ENCODE results near the gene ARSA.

Gene ARSA

DNA sequence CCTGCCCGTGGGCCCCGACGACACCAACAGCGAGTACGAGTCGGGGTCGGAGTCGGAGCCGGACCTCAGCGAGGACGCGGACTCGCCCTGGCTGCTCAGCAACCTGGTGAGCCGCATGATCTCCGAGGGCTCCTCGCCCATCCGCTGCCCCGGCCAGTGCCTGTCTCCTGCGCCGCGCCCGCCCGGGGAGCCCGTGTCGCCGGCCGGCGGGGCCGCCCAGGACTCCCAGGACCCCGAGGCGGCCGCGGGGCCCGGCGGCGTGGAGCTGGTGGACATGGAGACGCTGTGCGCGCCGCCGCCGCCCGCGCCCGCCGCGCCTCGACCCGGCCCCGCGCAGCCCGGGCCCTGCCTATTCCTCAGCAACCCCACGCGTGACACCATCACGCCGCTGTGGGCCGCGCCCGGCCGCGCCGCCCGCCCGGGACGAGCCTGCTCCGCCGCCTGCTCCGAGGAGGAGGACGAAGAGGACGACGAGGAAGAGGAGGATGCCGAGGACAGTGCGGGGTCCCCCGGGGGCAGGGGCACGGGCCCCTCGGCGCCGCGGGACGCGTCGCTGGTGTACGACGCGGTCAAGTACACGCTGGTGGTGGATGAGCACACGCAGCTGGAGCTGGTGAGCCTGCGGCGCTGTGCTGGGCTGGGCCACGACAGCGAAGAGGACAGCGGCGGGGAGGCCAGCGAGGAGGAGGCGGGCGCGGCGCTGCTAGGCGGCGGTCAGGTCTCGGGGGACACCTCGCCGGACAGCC is 23.5 kb downstream of the ARSA start:
- no peak for DNase-seq (ENCODE audit: low read depth)

DNA sequence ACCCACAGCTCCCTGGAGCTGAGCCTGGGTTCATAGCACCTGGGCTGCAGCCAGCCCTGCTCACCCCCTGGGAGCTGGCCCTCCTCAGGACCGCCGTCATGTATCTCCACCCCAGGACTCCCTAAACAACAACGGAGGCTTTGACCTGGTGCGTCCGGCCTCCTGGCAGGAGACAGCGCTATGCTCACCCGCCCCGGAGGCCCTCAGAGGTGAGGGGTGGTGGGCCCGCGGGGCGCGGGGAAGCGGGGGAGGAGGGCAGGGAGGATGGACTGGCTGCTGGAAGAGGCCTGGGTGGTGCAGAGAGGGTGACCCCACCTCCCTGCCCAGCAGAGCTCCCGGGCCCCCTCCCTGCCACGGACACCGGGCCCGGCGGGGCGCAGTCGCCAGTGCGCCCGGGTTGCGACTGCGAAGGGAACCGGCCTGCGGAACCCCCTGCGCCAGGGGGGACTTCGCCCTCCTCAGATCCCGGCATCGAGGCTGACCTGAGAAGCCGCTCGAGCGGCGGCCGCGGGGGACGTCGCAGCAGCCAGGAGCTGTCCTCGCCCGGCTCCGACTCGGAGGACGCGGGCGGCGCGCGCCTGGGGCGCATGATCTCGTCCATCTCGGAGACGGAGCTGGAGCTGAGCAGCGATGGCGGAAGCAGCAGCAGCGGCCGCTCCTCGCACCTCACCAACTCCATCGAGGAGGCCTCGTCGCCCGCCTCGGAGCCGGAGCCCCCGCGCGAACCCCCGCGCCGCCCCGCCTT is 24.3 kb downstream of the ARSA start:
- no peak for DNase-seq (ENCODE audit: low read depth)

GRCh38 chr22:50602338-50602700 is 25.6 kb downstream of the ARSA start:
- no peak for DNase-seq (ENCODE audit: low read depth)

DNA sequence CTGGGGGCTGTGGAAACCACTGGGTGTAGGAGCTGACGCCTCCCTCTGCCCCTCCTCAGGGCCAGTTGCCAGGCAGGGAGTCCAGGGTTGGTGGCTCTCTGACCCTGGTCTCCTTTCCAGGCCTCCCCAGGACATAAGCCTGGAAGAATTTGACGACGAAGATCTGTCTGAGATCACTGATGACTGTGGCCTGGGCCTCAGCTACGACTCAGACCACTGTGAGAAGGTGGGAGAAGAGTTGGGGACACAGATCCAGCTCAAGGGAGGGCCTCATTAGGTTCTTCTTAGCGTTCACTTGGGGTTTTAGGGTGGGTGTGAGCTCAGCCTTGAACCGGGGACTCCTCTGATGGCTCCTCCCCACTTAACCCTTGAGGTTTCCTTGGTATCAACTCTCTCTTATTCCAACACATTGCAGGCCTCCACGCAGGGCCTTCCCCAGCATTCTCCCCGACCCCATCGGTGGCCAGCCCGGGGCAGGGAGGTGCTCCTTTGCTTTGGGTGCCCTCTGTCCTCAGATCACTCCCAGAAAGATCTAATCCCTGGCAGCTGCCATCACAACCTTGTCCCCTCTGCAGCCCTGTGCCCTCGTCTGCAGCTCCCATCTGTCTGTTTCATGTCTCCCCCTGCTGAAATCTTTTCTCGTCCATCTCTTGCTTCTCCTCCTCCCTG is 26.1 kb downstream of the ARSA start:
- no peak for DNase-seq (ENCODE audit: low read depth)

DNA sequence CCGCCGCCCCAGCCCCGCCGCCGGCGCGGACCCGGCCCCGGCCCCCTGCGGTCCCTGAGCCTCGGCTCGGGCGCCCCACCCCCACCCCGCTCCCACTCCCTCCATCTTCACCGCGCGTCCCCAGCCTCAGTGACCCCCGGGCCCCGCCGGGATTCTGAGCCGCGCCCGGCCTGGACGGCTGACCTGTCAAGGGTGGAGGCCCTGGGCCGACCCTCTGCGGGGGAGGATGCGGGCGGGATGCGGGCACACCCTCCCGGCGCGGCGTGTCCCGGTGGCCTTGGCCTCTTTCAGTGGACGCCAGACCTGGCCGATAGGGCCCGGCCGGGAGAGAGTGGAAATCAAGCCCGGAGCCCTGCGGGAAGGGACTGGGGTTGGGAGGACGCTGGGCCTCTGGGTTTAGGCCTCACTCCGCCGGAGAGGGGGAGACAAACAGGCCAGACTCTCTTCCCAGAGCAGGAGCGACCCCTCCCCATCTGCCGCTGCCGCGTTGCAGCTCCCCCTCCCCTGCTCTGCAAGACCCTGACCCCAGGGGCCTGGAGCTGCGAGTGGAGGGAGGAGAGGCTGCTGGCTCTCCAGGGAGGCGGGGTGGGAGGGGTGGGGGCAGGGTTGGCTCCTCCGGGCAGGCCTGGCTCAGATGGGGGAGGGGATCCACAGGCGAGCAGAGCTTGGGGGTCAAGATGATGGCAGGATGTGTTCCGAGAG is 26.8 kb downstream of the ARSA start:
- DNase-seq (ENCODE audit: low read depth): no peak

DNA sequence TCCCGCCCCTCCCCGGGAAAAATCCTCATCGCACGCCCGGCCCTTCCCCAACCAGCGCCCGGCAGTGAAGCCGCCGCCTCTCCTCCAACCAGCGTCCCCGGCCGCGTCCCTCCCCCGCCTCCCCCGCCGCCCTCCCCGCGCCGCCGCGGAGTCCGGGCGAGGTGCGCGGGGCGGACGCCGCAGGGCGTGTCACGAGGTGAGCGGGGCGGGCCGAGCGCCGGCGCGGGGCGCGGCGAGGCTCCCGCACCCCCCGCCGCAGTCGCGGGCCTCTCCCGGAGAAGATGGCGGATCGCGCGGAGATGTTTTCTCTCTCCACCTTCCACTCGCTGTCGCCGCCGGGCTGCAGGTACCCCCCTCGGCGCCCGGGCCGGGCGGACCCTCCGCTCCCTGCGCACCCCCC is 27.4 kb downstream of the ARSA start, which contains the start of gene MAPK8IP2:
Gene MAPK8IP2 (plus strand): TSS at position 256 of the 400 bp plus-strand sequence. CDS start 26 bp downstream, at position 282.
- no peak for DNase-seq (ENCODE audit: low read depth)

DNA sequence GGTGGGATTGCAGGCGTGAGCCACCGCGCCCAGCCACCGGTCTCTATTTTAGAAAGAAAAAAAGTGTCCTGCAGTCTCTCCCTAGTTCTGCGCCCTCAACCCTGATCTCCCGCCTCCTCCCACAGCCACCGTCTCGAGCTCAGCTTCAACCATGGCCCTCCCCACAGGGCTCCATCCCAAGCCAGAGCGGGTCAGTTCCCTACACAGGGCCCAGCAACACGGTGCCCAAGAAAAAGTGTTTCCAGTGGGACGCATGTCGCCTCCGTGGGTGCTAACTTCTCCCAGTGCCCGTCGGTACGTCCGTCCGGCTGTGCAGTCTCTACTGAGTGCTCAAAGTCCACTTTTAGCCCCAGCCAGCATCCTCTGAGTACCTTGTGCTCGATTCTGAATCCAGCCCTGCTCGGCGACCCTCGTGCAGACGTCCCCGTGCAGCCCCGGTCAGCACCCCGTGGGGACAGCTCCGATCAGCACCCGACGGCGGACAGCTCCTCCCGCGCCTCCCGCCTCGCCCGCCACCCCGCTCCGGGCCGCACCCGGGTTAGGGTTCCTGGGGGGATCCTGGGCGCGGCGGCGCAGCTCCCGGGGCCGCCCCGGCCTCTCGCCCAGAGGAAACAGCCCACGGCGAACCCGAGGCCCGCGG is 28.0 kb downstream of the ARSA start:
- peak; percentile 34 for DNase-seq (ENCODE audit: low read depth)

GRCh38 chr22:50597097-50597496 is 30.9 kb downstream of the ARSA start:
- DNase-seq (ENCODE audit: low read depth): no peak

DNA sequence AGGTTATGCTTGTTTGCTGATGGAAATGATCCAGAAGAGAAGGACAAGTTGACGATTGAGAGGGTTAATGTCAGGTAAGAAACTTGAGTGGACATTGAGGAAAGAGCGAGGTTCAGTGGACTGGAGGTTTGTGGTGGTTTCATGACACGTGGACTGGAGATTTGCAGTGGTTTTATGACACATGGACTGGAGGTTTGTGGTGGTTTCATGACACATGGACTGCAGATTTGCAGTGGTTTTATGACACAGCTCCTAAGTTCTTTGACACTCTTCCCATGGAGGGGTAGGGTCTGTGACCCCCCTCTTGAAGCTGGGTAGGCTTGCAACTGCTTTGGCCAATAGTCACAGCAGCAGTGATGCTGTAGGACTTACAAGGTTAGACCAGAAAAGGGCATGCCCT is 32.8 kb downstream of the ARSA start:
- no peak for DNase-seq (ENCODE audit: low read depth)

DNA sequence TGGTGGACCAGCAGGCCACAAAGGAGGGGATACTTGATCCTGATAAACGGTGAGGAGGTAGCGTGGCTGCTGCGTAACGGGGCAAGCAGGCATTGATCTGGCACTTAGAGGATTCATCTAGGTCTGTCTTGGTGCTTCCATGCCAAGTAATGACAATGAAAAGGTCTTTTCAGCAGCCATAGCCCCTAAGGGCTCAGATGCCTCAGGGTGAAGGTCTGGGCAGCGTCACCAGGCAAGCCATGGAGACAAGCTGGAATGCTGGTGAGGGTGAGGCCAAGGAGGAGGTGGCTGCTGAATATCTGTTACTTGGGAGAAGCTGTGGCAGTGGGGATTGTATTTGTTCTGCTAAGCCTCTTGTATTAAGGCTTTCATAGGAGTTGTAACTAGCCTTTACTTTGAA is 40.5 kb downstream of the ARSA start:
- no peak for DNase-seq (ENCODE audit: low read depth)

- DNase-seq (ENCODE audit: low read depth): no peak
Observed at GRCh38 chr22:50586416-50586815, 41.5 kb downstream of the ARSA start.

- no peak for DNase-seq (ENCODE audit: low read depth)
Observed at GRCh38 chr22:50585781-50586180, 42.2 kb downstream of the ARSA start.

GRCh38 chr22:50585238-50585637 is 42.7 kb downstream of the ARSA start:
- DNase-seq (ENCODE audit: low read depth): no peak

- DNase-seq (ENCODE audit: low read depth): no peak
Observed at GRCh38 chr22:50584106-50585096, 43.6 kb downstream of the ARSA start.

DNA sequence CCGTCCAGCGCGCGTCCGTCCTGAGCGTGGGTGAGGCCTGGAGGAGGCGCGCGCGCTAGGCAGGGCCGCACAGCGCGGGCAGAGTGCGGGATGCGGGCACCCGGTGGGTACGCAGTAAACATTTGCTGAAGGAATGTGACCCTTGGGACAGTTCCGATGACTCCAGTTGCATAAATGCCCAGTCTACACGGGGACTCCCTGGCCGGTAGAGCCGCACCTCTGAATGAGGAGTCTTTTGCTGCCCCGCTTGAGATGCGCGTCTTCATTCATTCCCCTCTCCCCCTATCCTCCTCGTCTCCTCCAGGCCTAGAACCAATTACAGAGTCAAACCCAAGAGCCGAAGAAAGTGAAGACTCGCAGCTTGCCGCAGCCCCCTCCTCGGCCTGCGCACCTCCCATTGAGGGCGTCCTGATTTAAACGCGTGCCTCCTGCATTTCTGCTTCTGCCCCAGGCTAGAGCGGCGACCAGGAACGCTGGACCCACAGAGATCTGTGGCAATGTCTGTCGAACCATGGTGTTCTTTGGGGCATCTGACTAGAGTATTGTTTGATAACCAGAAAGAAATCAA is 44.6 kb downstream of the ARSA start:
- DNase-seq (ENCODE audit: low read depth): no peak

DNA sequence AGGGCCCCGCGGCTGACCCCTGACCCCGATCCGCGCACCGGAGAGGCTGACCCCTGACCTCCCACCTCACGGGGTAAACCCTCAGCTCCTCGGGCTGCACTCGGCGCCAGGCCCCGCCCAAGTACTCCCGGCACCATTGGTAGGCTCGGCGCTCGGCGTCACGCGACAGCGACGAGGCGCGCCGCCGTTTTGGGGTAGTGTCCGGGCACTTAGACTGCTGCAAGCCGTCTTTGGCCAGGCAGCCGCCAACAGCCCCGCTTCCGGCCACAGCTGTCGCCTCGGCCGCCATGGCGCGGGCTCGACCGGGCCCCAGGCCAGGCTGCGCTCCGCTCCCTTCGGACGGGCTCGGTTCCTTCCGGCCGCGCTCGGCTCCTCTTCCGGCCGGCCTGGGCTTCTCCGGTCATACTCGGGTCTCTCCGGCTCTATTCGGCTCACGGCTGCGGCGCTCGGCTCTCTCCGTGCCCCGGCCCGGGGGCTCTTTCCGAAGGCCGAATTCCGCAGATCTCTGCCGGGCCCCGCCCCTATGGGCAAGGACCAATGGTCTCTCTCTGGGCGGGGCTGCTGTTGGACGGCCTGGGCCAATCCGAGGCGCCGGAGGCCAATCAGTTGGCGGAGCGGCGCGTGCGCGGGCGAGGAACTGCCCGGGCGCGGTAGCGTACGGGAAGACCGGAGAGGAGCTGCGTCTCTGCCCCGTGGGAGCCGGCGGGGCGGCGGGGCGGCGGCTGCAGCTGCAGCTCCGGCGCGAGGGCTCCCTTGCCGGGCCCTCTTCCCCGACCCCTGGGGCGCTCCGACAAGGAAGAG is 45.3 kb downstream of the ARSA start, which contains the start of gene CHKB:
Gene CHKB (minus strand): TSS at position 357 of the 801 bp plus-strand sequence. CDS start 68 bp downstream, at position 289.
- DNase-seq (ENCODE audit: low read depth): peak; percentile 98

DNA sequence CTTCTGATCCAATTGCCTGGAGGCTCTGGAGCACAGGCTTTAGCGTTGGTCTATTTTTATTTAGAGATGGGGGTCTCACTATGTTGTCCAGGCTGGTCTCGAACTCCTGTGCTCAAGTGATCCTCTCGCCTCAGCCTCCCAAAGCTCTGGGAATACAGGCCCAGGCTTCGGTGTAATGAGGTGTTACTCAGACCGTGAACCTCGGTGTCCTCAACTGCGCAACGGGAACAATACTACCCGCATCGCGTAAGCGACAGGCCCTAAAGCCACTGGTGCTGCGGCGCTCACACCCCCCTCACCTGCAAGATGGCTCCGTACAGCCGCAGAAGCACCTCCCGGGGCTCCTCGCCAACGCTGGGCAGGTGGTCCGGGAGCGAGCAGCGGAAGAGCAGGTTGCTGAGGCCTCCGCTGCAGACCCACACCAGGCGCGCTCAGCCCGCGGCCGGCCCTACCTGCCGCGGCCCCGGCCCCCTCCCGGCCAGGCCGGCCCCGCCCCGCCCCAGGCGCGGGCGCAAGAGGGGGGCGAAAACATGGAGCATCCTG is 45.9 kb downstream of the ARSA start:
- no peak for DNase-seq (ENCODE audit: low read depth)

DNA sequence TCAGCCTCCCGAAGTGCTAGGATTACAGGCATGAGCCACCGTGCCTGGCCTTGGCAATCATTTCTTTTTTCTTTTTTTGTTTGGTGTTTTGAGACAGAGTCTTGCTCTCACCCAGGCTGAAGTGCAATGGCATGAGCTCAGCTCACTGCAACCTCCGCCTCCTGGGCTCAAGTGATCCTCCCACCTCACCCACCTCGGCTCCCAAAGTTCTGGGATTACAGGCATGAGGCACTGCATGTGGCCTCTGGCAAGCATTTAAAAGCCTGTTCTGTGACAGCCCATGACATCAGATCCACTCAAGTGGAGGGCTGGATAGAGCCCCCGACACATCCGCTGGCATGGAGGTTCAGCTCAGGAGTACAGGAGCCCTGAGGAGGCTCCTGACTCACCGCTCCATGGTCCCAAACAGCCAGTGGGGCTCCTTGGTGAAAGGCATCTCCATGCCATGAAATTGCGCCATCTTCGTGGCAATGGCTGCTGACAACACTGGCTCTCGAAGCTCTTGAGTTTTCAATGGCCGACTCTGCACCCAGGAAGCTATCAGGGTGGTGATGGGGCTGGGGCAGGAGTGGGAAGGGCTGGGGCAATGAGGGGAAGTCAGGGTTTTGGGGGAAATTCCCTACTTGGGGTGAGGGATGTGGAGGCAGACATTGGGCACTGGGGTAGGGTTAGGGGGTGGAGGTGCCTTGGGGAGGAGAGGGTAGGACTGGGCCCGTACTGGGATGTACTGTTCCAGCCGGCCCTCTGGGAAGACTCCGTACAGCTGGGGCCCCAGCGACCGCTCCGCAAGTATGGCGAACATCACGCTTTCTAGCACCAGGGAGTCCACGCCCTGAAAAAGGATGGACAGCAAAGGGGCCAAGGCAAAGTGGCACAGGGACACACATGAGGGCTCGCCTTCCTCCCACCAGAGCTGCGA is 46.7 kb downstream of the ARSA start:
- DNase-seq (ENCODE audit: low read depth): no peak
